ENCODE data around the gene GTF2IRD1.

GTF2IRD1 gene

GRCh38 chr7:74587435-74588126 lies 133.9 kb downstream of the GTF2IRD1 start:
- H3K4me3 ChIP-seq (replicated peaks in 1 of 2; ENCODE audit: low read depth in 2 of 2, low read length in 2 of 2): peak overlapping the region in 1 of 2 donors; percentile 18
- TF ChIP-seq CTCF (IDR thresholded peaks at IDR 0.05; ENCODE audit: low read depth, low read length): no peak
- peak; percentile 92 to 97 for DNase-seq (ENCODE audit: low read depth in 2 of 2)

GRCh38 chr7:74590813-74591212 lies 137.1 kb downstream of the GTF2IRD1 start:
- no peak for TF ChIP-seq CTCF (IDR thresholded peaks at IDR 0.05; ENCODE audit: low read depth, low read length)
- no peak for DNase-seq (ENCODE audit: low read depth in 2 of 2)
- no peak overlapping the region for H3K4me3 ChIP-seq (replicated peaks in 1 of 2; ENCODE audit: low read depth in 2 of 2, low read length in 2 of 2)

- no peak for TF ChIP-seq CTCF (IDR thresholded peaks at IDR 0.05; ENCODE audit: low read depth, low read length)
- no peak overlapping the region for H3K4me3 ChIP-seq (replicated peaks in 1 of 2; ENCODE audit: low read depth in 2 of 2, low read length in 2 of 2)
- DNase-seq (ENCODE audit: low read depth in 2 of 2): peak in 1 of 2 donors; percentile 66
These were observed 144.9 kb downstream of the GTF2IRD1 start for GRCh38 chr7:74598558-74598957.

- DNase-seq (ENCODE audit: low read depth in 2 of 2): no peak
- TF ChIP-seq CTCF (IDR thresholded peaks at IDR 0.05; ENCODE audit: low read depth, low read length): no peak
- no peak overlapping the region for H3K4me3 ChIP-seq (replicated peaks in 1 of 2; ENCODE audit: low read depth in 2 of 2, low read length in 2 of 2)
These were observed 145.5 kb downstream of the GTF2IRD1 start for GRCh38 chr7:74599244-74599643.

GRCh38 chr7:74604326-74605020 lies 150.8 kb downstream of the GTF2IRD1 start:
- no peak for TF ChIP-seq CTCF (IDR thresholded peaks at IDR 0.05; ENCODE audit: low read depth, low read length)
- H3K4me3 ChIP-seq (replicated peaks in 1 of 2; ENCODE audit: low read depth in 2 of 2, low read length in 2 of 2): no peak overlapping the region
- DNase-seq (ENCODE audit: low read depth in 2 of 2): no peak

GRCh38 chr7:74606101-74606908 lies 152.6 kb downstream of the GTF2IRD1 start:
- no peak for DNase-seq (ENCODE audit: low read depth in 2 of 2)
- peak overlapping the region; percentile 8 to 39 for H3K4me3 ChIP-seq (replicated peaks in 1 of 2; ENCODE audit: low read depth in 2 of 2, low read length in 2 of 2)
- no peak for TF ChIP-seq CTCF (IDR thresholded peaks at IDR 0.05; ENCODE audit: low read depth, low read length)
